HG03159 (cell line): ENCODE results near the gene USP8.

Experiments
- ATAC-seq: cut with Tn5 transposase; IDR thresholded peaks from one replicate; pipeline ENCODE4 v1.9.1; 2021; ENCODE audit warnings: mild to moderate bottlenecking, moderate library complexity; ENCODE audit not compliant: unreplicated experiment

Gene USP8

DNA sequence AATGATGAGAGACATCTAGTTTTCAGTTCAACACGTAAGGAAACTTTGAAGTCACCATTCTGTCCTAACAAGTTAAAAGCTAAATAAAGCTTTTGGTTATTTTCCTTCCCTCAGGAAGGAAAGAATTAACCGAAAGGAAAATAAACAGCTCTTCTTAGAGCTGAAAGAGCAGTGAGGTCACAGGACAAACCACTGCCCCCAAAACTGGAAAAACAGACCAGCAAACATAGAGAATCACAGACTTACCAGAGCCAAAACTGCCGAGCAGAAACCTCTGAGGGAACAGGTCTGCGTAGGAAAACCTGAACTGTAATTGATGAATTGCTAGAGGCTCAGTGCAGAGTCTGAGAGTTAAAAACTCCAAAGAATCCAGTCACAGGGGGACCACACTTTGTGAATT, 107.6 kb downstream of the USP8 start:
- ATAC-seq = no peak

DNA sequence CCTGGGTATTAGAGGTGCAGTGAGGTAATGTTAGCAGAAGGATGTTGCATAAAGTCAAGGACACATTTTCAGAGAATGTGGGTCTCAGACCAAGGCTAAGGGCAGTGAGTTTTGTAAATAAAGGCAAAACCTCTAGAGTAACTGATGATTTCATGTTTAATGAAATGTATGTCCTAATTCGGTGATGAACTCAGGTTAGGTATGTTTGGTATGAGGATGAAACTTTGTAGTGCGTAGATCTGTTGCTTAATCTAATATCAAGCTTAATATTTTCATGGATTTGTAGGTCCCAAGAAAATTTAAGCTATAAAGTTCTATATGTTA, 118.6 kb downstream of the USP8 start:
- ATAC-seq = no peak

DNA sequence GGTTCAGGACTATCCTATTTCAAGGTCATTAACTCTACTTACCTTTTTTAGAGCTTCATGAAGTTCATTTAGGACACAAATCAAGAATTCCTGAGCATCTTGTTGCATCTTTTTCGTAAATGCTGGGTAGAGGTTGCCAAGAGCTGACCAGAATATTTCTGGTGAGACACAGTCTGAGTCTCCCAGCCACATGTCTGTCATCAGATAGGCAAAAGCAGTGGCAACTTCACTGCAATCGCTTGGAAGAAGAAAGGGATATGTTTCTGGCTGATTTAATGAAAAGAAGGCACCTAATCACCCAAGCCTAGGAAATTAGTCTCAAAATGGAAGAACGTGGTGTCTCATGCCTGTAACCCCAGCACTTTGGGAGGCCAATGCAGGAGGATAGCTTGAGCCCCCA, 119.4 kb downstream of the USP8 start:
- ATAC-seq = no peak

DNA sequence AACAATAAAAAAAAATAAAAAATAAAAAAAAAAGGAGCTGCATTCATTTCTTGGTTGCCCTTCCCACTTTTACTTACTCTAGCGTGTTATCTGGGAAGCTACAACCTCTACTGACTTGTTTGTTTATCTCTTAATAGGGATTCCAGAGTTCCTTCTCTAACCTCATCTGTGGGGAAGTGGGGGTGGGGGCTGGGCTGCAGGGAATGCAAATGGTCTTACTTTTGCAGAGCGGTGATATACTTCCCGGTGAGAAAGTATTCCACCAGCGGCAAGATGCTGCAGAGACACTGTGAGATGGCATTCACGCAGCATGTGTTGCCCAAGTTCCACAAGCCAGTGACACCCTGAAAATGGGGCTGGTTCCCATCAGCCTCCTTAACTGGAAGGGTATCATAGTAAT, 120.2 kb downstream of the USP8 start:
- no peak for ATAC-seq

DNA sequence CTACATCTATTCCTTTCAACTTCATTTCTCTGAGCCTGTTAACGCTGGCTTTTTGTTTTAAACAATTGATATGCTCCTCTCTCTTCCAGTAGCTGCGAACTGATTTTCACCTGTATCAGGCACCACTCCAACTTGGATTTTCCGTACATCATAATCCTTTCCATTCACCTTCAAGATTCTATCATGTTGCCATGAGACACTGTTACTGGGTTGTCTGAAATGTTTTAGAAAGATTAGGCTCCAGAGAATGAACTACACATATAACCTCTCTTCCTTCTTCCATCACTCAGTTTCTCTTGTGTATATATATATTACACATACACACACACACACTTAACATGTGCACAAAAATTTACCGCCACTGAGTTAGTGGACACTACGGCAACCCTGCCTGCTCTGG, 122.4 kb downstream of the USP8 start, which contains the start of gene USP50:
TSS of gene USP50 (minus strand) at position 101 of the 400 bp plus-strand sequence. CDS start 141 bp downstream, outside the sequence.
- no peak for ATAC-seq

DNA sequence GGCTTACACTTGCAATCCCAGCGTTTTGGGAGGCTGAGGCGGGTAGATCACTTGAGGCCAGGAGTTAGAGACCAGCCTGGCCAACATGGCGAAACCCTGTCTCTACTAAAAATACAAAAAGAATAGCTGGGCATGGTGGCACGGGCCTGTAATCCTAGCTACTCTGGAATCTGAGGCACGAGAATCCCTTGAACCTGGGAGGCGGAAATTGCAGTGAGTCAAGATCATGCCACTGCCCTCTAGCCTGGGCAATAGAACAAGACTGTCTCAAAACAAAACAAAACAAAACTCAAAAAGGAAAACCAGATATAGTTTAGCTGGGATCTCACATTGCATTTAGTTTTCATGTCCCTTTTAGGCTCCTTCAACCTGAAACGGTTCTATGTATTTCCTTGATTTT, 125.1 kb downstream of the USP8 start:
- no peak for ATAC-seq

DNA sequence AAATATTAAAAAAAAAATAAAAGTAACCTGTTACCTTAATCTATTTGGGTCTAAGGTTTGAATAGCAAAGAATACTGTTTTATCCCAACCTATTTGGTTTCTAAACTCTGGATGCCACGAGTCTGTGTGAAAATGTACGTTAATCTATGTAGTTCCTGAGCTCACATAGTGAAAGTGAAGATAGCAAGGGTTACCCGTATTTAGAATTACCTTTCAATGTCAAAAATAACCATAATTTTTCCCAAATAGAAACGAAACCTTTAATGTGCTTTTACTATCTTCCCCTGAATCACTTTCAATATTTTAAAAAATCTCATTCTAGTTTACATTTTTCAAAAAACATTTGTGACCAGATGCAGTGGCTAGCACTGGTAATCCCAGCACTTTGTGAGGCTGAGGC, 128.0 kb downstream of the USP8 start:
- no peak for ATAC-seq

DNA sequence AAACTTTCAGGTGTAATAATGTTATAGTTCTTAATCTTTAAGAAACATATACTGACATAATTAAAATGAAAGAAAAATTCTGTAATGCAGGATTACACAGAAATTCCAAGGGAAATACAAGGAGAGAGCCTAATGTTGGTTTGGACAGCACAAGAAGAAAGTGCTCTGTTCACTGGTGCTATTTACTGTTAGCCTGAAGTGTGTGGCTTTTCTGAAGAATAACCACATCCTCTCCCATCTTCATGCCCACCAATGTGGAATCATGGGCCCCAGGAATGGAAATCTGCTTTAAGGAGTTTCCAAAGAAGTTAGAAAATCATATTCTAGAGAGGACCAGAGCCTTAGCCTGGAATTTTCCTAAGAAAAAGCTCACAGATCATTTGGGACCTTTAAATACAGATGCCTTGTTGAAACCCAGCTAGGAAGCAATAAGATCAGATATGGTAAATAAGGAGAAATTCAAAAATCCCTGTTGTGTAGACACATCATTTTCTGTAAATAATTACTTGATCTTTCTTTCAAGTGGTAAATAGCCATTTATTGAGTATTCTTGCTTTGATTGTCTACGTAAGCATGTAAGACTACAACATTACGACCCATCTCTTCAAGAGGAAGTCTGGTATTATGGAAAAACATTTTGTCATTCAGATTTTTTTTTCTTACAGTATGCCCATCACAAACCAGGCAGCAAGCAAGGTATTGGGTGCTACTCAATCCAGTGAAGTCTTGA, 132.6 kb downstream of the USP8 start:
- no peak for ATAC-seq

DNA sequence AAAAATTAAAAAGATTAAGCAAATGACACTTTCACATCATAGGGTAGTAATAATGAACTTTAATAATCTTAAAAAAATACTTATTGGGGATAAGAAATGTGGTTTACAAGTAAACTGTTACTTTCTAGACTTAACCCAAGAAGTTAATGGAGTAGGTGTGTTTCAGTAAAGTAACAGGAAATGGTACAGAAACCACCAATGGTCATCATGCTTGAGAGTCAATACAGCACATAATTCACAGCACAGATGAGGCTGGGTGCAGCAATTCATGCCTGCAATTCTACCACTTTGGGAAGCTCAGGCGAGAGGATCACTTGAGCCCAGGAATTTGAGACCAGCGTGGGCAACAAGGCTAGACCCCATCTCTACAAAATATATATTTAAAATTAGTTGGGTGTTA, 133.8 kb downstream of the USP8 start:
- ATAC-seq = no peak

DNA sequence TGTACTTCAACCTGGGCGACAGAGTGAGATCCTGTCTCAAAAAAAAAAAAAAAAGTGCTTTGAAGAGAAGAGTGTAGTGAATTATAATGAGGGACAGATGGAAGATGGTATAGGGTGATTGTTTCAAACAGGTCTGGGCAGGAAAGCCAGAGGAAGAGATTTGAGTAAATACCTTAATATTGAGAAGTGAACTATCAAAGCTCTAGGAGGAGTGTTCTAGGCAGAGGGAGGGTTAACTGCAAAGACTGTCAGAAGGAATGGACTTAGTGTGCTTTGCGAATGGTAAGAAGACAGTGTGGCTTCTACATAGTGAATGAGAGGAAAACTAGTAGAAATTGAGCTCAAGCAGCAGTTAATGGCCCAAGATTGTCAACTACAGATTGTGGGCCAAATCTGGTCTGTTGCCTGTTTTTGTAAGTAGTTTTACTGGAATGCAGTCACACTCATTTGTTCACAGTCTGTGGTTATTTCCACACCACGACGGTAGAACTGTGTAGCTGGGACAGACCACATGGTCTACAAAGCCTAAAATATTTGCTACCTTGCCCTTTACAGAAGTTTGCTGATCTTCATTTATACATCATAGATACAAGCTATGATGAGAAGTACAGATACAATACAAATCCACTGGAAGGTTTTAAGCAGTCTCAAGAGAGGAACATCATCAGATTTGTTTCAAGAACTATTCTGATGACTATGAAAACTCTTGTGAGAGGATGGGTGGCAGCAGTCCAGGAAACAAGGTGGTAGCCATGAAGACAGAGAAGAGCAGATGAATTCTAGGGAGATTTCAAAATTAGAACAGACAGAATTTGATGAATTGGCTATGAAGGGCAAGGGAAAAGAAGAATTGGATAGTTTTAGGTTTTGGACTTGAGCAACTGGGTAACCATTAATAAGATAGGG, 138.8 kb downstream of the USP8 start:
- ATAC-seq = no peak

DNA sequence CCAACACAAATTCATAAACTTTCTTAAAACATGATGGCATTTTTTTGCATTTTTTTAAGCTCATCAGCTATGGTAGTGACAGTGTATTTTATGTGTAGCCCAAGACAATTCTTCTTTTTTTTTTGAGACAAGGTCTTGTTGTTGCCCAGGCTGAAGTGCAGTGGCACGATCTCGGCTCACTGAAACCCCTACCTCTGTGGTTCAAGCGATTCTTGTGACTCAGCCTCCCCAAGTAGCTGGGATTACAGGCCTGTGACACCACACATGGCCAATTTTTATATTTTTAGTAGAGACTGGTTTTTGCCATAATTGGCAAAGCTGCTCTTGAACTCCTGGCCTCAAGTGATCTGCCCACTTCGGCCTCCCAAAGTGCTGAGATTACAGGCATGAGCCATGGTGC, 139.6 kb downstream of the USP8 start:
- ATAC-seq = no peak
